HEK293T (cell line): ENCODE measurements around the gene CREB3.

ENCODE experiments used
- FOXA1 ChIP-seq: fragments of 450-650 bp; IDR thresholded peaks from 2 replicates; pipeline ENCODE4 v1.6.1; 2016; ENCODE audit warnings: mild to moderate bottlenecking
- FOXM1 ChIP-seq: fragments of 450-650 bp; IDR thresholded peaks from 2 replicates; pipeline ENCODE4 v1.6.1; 2017; ENCODE audit warnings: mild to moderate bottlenecking, borderline replicate concordance

DNA sequence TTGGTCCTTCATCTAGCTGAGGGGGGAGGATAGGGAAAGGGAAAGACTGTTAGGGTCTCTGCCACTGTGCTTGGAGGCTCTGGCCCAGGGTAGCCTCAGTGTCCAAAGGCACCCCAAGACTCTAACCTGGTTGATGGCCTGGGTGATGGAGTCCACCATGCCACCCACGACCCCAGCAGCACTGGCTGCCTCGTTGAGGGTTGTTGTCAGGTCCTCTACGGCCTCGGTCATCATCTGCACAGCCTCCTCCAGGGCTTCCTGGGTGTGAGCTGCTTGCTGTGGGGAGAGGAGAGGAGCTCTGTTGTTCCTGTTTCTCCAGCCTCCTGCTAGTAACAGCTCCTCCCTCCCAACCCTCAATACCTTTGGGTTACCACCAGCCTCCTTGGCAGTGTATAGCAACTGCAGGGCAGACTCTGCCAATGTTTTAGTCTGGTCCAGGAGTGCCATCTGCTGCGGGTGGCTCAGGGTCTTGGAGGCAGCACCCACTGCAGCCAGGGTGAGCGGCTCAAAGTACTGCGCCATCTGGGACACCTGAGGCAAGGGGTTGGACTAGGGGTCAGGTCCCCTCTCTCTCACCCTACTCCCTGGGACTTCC is 26.5 kb upstream of the CREB3 start:
- no peak for TF ChIP-seq FOXM1
- TF ChIP-seq FOXA1 = no peak
